HG03196 (cell line): ENCODE data around the gene ABCC8.

ENCODE experiments used
- ATAC-seq: cut with Tn5 transposase; IDR thresholded peaks from one replicate; pipeline ENCODE4 v1.9.1; 2021; ENCODE audit not compliant: unreplicated experiment

ABCC8 gene

GRCh38 chr11:17476317-17477083, at the start of gene ABCC8:
Gene ABCC8, minus strand, starts transcription at chr11:17476845. Its CDS starts 69 bp downstream, at chr11:17476776.
- ATAC-seq = no peak

DNA sequence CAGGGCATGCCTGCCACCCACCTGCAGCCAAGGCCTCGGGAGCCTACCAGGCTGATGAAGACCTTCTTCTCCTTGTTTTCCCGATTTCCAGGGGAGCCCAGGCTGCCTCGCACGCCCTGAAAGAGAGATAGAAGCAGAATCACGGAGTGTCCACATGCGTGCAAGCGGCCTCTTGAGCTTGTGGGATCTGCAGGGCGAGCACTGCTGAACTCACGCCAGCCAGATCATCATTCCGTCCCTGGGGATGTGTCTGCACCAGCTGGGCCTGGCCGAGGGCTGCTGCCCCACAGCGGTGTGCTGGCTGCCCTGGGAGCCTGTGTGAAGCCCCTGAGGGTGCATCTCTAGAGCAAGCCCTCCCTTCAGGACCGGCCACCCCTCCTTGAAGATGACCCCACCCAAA, 49.7 kb upstream of the ABCC8 start:
- no peak for ATAC-seq

GRCh38 chr11:17525570-17525969, 48.9 kb upstream of the ABCC8 start:
- no peak for ATAC-seq

- ATAC-seq = no peak
Measured at GRCh38 chr11:17524221-17524620, 47.6 kb upstream of the ABCC8 start.

GRCh38 chr11:17522655-17523054, 46.0 kb upstream of the ABCC8 start:
- no peak for ATAC-seq

GRCh38 chr11:17521106-17521900, 44.7 kb upstream of the ABCC8 start:
- ATAC-seq = no peak

- no peak for ATAC-seq
Measured at GRCh38 chr11:17519061-17519885, 42.6 kb upstream of the ABCC8 start.

GRCh38 chr11:17518366-17518765, 41.7 kb upstream of the ABCC8 start:
- no peak for ATAC-seq

GRCh38 chr11:17517186-17517585, 40.5 kb upstream of the ABCC8 start:
- ATAC-seq = no peak

GRCh38 chr11:17516551-17517150, 40.0 kb upstream of the ABCC8 start:
- ATAC-seq = no peak

DNA sequence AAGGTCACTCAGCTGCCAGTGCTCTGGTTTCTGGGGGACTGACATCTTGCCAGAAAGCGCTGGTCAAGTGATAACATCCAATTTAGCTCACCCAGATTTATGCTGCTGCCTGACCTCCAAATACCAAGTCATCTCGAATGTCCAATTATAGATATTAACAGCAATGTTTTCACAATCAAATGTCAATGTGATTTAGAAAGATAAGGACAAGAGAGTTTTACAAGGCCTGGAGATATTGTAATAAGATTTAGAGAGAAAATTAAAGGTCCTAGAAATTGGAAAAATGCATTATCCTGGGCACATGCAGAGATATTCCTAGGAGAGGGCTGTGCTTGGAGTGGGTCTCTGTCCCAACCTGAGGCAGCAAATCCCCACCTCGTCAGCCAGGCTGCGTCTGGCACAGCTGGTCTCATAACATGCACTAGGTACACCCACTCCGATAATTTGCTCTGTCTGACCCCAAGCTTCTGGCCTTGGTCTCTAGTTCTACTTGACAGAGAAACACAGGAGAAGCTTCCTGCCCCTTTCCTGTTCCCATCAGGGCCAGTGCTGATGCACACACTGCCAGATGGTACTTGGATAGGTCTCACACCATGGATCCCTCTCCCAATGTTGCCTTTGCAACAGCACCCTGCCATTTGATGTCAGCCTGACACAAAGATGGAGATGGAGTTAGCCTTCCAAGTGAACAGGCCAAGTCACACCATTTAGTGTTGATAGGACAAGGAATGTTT, 39.0 kb upstream of the ABCC8 start:
- no peak for ATAC-seq

DNA sequence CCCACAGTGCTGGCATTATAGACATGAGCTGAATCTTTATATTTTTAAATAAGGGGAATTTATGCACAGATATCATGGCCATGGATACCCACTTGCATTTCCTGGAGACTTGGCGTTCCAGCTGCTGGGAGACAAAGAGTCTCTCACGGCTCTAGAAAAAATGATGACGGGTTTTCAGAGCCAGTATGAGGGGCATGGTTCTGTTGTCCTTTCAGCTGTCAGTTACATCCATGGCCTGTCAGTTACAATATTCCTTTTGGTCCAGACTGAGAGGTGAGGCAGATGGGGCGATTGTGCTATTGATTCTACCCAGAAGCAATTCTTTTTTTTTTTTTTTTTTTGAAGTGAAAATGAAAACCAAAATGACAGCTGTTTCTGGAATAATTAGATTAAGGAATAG, 37.8 kb upstream of the ABCC8 start:
- ATAC-seq = no peak

DNA sequence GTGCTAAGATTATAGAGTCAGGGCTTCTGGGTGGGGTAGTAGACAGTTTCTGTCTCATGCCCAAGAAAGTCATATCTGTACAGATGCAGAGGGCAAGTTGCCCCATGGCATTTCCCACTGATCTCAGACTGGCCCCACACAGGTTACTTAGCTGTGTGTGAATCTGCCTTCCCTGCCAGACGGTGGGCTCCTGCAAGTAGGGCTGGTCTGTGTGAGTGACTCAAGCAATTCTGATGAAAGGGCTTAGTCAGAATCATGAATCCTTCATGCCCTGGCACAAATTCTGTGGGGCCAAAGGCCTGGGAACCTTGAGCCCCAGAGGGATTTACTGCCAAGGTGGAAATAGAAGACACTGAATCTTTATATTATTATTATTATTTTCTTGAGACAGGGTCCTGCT, 37.2 kb upstream of the ABCC8 start:
- ATAC-seq = no peak

DNA sequence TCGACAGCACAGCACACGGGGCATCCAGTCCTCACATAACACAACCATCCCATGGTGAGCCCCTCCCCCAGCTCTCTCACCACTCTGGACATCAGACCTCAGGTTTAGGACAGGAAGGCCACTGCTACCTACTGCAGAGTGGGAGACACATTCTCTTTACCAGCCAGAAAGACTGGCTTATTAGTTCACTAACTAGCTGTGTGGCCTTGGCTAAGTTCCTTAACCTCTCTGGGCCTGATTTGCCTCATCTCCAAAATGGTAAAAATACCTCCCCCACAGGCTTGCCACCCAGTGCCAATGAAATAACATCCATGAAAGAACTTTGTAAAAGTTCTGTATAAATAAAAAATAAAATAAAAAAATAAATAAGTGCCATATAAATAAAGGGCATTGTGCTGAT, 35.5 kb upstream of the ABCC8 start:
- no peak for ATAC-seq

DNA sequence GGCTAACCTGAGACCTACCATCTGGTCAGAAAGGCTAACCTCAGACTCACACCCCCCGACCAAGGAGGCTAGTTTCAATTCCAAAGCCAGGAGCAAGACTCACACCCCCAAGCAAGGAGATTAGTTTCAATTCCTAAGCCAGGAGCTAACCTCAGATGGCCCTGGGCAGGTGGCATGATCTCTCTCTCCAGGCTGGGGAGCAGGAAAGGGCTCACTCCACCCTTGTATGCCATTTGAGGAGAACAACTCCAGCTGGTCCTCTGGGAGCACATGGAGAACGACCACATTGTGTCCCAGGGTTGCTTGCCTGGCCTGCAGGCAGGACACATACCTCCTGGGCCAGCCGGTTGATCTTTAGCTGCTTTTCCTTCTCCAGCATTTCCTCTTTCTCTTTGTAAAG, 34.9 kb upstream of the ABCC8 start:
- ATAC-seq = no peak

GRCh38 chr11:17510507-17511206, 34.0 kb upstream of the ABCC8 start:
- no peak for ATAC-seq

DNA sequence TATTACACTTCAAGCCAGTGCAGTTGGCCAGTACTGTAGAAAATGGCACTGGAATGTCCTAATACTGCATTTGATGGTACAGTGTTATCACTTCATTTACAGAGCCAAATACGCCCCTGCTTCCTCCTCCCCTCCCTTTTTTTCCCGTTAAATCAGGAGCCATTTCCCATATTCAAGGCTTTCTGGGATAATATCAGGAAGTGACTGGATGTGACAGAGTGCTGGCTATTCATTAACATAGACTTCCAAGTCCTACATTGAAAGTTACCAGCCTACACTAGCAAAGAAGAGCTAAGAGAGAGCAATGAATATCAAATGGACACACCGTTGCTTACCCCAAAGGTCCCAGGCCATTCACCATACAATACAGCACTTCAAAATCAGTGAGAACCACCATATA, 32.1 kb upstream of the ABCC8 start:
- no peak for ATAC-seq

GRCh38 chr11:17508306-17508705, 31.7 kb upstream of the ABCC8 start:
- no peak for ATAC-seq

GRCh38 chr11:17507773-17508172, 31.1 kb upstream of the ABCC8 start:
- ATAC-seq = no peak

GRCh38 chr11:17506942-17507341, 30.3 kb upstream of the ABCC8 start:
- ATAC-seq = no peak
